Measurements from ENCODE around the gene BNIPL. TPM values are rescaled to one million over a fixed set of nuclear protein-coding genes. Genes with fewer than 3 reads are reported as not detected.

BNIPL gene
- total RNA-seq, 1 experiment from 2014 or later: 1.2 TPM

DNA sequence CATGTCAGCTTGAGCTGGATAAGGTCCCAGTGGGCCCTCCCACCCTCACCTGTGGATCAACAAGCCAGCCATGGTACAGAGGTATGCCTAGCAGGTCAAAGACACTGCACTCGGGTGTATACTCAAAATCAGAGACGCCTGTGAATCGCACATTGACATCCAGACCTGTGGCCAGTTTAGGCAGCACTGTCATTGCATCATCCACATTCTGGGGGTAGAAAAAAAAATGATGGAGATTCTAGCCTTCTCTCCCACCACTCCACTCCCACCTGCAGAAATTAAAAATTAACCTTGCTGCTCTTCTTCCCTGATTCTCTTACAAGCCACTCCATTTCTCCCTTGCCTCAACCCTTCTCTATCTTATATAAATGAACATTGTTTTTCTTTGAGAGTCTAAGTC lies 36.0 kb upstream of the BNIPL start:
- no peak overlapping the region for H4K5ac ChIP-seq (ENCODE audit: insufficient read length, low read depth, low read length)
- no peak overlapping the region for H3K4me3 Mint-ChIP-seq
- no peak overlapping the region for H3K14ac ChIP-seq (ENCODE audit: insufficient read depth, low read length)
- H3K79me2 ChIP-seq (ENCODE audit: insufficient read depth, low read length): no peaks in the 10 kb centered on the region
- H3K79me1 ChIP-seq (ENCODE audit: insufficient read depth, low read depth, low read length, poor library complexity, severe bottlenecking): no peaks in the 10 kb centered on the region
- WGBS (ENCODE audit: extremely low coverage, insufficient read length, low lambda C conversion rate): no CpG with 5 or more reads among the region's 3 CpGs
- H2BK12ac ChIP-seq (ENCODE audit: insufficient read length, low read depth, low read length): no peak overlapping the region
- H2BK15ac ChIP-seq (ENCODE audit: low read depth, low read length): no peak overlapping the region
- no peak for DNase-seq
- no peak overlapping the region for H3K23ac ChIP-seq (ENCODE audit: insufficient read length, low read depth, low read length)
- H3K9ac ChIP-seq (ENCODE audit: extremely low read depth, insufficient read length, low read length): no peak overlapping the region
- no peak overlapping the region for H2BK120ac ChIP-seq (ENCODE audit: low read depth, low read length, poor library complexity, severe bottlenecking)
- H3K9me3 ChIP-seq (ENCODE audit: control insufficient read depth, low read depth, low read length): no peaks in the 10 kb centered on the region
- no peak overlapping the region for H3K4ac ChIP-seq (ENCODE audit: low read depth, low read length)
- no peaks in the 10 kb centered on the region for H3K23me2 ChIP-seq (ENCODE audit: insufficient read length, low read depth, low read length, poor library complexity, severe bottlenecking)
- H4K20me1 ChIP-seq (ENCODE audit: control insufficient read depth, insufficient read depth, insufficient read length): no peaks in the 10 kb centered on the region
- peaks cover 0 to 10% (median 5%) of the 10 kb centered on the region in 3 experiments; a peak in 2 of 7 replicates for H3K36me3 Mint-ChIP-seq (ENCODE audit: insufficient read depth in 1 of 3, low read depth in 3 of 3)
- H2BK5ac ChIP-seq (ENCODE audit: insufficient read length, low read length): no peak overlapping the region
- H3K4me1 ChIP-seq (ENCODE audit: insufficient read depth, low read length): peaks cover 3% of the 10 kb centered on the region; the same call in 1 of the 2 replicates
- H2AK5ac ChIP-seq (ENCODE audit: insufficient read length, low read length): no peak overlapping the region
- peaks cover 6 to 13% of the 10 kb centered on the region in 2 experiments for H3K4me1 Mint-ChIP-seq
- TF ChIP-seq, protein P1, sequence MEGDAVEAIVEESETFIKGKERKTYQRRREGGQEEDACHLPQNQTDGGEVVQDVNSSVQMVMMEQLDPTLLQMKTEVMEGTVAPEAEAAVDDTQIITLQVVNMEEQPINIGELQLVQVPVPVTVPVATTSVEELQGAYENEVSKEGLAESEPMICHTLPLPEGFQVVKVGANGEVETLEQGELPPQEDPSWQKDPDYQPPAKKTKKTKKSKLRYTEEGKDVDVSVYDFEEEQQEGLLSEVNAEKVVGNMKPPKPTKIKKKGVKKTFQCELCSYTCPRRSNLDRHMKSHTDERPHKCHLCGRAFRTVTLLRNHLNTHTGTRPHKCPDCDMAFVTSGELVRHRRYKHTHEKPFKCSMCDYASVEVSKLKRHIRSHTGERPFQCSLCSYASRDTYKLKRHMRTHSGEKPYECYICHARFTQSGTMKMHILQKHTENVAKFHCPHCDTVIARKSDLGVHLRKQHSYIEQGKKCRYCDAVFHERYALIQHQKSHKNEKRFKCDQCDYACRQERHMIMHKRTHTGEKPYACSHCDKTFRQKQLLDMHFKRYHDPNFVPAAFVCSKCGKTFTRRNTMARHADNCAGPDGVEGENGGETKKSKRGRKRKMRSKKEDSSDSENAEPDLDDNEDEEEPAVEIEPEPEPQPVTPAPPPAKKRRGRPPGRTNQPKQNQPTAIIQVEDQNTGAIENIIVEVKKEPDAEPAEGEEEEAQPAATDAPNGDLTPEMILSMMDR (conservative IDR thresholded peaks at IDR 0.05): no peak
- H3K27me3 ChIP-seq (ENCODE audit: insufficient read depth, low read length): no peaks in the 10 kb centered on the region
- H3K9me3 Mint-ChIP-seq: no peaks in the 10 kb centered on the region
- no peak overlapping the region for H2BK20ac ChIP-seq (ENCODE audit: low read depth, low read length, poor library complexity, severe bottlenecking)
- no peak overlapping the region for H3T11ph ChIP-seq (ENCODE audit: low read length)
- H3K27me3 Mint-ChIP-seq (ENCODE audit: low read depth): no peaks in the 10 kb centered on the region; the same call in 1 of the 2 replicates
- H2AFZ ChIP-seq (ENCODE audit: low read length): no peak overlapping the region
- H4K8ac ChIP-seq (replicated peaks; ENCODE audit: insufficient read length, low read depth, low read length): no peak overlapping the region
- no peak overlapping the region; a peak in 1 of 7 replicates for H3K27ac Mint-ChIP-seq
- H3K18ac ChIP-seq (ENCODE audit: insufficient read length, low read depth, low read length): no peak overlapping the region
- no peak overlapping the region for H3K56ac ChIP-seq (ENCODE audit: insufficient read length, low read depth, low read length)
- no peak overlapping the region for H4K91ac ChIP-seq (ENCODE audit: insufficient read length, low read depth, low read length)
- no peak overlapping the region for H3K4me2 ChIP-seq (ENCODE audit: insufficient read depth, insufficient read length, low read length)
- no peak overlapping the region for H3K27ac ChIP-seq (ENCODE audit: insufficient read length, low read depth, low read length)

All from H9 (cell line).